ENCODE data around the gene ATXN7L3.

ATXN7L3 gene

GRCh38 chr17:44191369-44191768 lies 8.3 kb downstream of the ATXN7L3 start:
- Histone ChIP-seq H3K27me3 (ENCODE audit: insufficient read depth, low read length) (no peaks in the 10 kb centered on the region), H3K4me2 (ENCODE audit: low read length) (no peak overlapping the region), H3K4me3 (ENCODE audit: low read depth, low read length, poor library complexity, severe bottlenecking) (no peak overlapping the region), H2AFZ (ENCODE audit: low read length) (no peak overlapping the region), H3K79me2 (ENCODE audit: insufficient read depth, low read length) (0 out of 2 replicates have a peak, but pooled peaks cover 3% of the 10 kb centered on the region), H3K9ac (ENCODE audit: low read length) (no peak overlapping the region), H3K4me1 (ENCODE audit: insufficient read depth, low read length, severe bottlenecking) (peaks cover 13% of the 10 kb centered on the region), H3K36me3 (ENCODE audit: insufficient read depth, low read length) (peaks cover 68% of the 10 kb centered on the region), H4K20me1 (ENCODE audit: insufficient read depth, low read length) (no peaks in the 10 kb centered on the region), H3K9me3 (ENCODE audit: low read length) (no peaks in the 10 kb centered on the region), H3F3A (ENCODE audit: insufficient read depth, low read length) (no peaks in the 10 kb centered on the region), H3K9me2 (ENCODE audit: low read depth, low read length) (no peaks in the 10 kb centered on the region), H3K27ac (ENCODE audit: low read depth, low read length, poor library complexity, severe bottlenecking) (no peak overlapping the region)
- TF ChIP-seq EZH2 (IDR thresholded peaks at IDR 0.05; ENCODE audit: borderline replicate concordance, low read length): no peak
- TF ChIP-seq, protein P1, sequence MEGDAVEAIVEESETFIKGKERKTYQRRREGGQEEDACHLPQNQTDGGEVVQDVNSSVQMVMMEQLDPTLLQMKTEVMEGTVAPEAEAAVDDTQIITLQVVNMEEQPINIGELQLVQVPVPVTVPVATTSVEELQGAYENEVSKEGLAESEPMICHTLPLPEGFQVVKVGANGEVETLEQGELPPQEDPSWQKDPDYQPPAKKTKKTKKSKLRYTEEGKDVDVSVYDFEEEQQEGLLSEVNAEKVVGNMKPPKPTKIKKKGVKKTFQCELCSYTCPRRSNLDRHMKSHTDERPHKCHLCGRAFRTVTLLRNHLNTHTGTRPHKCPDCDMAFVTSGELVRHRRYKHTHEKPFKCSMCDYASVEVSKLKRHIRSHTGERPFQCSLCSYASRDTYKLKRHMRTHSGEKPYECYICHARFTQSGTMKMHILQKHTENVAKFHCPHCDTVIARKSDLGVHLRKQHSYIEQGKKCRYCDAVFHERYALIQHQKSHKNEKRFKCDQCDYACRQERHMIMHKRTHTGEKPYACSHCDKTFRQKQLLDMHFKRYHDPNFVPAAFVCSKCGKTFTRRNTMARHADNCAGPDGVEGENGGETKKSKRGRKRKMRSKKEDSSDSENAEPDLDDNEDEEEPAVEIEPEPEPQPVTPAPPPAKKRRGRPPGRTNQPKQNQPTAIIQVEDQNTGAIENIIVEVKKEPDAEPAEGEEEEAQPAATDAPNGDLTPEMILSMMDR (IDR thresholded peaks at IDR 0.05; ENCODE audit: low read length): no peak

- peaks cover 10% of the 10 kb centered on the region for H3K79me2 ChIP-seq (ENCODE audit: insufficient read depth, low read length)
- no peak overlapping the region for H3K4me2 ChIP-seq (ENCODE audit: low read length)
- no peaks in the 10 kb centered on the region for H3F3A ChIP-seq (ENCODE audit: insufficient read depth, low read length)
- H3K27ac ChIP-seq (ENCODE audit: low read depth, low read length, poor library complexity, severe bottlenecking): no peak overlapping the region
- no peak for TF ChIP-seq EZH2 (IDR thresholded peaks at IDR 0.05; ENCODE audit: borderline replicate concordance, low read length)
- TF ChIP-seq, protein P1 (IDR thresholded peaks at IDR 0.05; ENCODE audit: low read length): no peak
- H4K20me1 ChIP-seq (ENCODE audit: insufficient read depth, low read length): no peaks in the 10 kb centered on the region
- H3K9ac ChIP-seq (ENCODE audit: low read length): no peak overlapping the region
- H3K4me3 ChIP-seq (ENCODE audit: low read depth, low read length, poor library complexity, severe bottlenecking): no peak overlapping the region
- H3K9me3 ChIP-seq (ENCODE audit: low read length): no peaks in the 10 kb centered on the region
- H3K4me1 ChIP-seq (ENCODE audit: insufficient read depth, low read length, severe bottlenecking): peaks cover 16% of the 10 kb centered on the region
- no peaks in the 10 kb centered on the region for H3K27me3 ChIP-seq (ENCODE audit: insufficient read depth, low read length)
- H3K36me3 ChIP-seq (ENCODE audit: insufficient read depth, low read length): peaks cover 63% of the 10 kb centered on the region
- H2AFZ ChIP-seq (ENCODE audit: low read length): no peak overlapping the region
- no peaks in the 10 kb centered on the region for H3K9me2 ChIP-seq (ENCODE audit: low read depth, low read length)
Observed at GRCh38 chr17:44190481-44190880, 9.2 kb downstream of the ATXN7L3 start.

DNA sequence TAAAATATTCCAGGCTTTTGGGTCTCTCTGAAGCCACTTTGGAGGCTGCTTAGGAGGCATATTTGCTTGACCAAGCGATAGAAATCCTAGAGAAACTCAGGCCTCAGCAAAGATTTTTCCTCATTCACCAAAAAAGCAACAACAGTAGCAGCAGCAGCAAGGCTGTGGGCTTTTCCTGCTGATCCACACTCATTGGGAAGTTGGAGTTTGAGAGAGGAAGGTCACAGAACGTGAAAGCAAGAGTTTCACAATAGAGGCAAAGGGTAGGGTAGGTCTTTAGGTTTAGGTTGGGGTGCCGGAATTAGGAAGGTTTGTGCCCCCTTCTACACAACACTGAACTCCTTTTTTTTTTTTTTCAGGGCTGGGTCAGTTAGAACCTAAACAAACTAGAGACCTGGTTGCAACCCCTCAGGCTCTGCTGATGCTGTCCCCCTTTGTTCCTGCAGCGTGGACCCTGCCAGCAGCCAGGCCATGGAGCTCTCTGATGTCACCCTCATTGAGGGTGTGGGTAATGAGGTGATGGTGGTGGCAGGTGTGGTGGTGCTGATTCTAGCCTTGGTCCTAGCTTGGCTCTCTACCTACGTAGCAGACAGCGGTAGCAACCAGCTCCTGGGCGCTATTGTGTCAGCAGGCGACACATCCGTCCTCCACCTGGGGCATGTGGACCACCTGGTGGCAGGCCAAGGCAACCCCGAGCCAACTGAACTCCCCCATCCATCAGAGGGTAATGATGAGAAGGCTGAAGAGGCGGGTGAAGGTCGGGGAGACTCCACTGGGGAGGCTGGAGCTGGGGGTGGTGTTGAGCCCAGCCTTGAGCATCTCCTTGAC lies 10.9 kb downstream of the ATXN7L3 start:
- TF ChIP-seq, protein P1 (IDR thresholded peaks at IDR 0.05; ENCODE audit: low read length): no peak
- TF ChIP-seq EZH2 (IDR thresholded peaks at IDR 0.05; ENCODE audit: borderline replicate concordance, low read length): no peak
- Histone ChIP-seq H3K4me1 (ENCODE audit: insufficient read depth, low read length, severe bottlenecking) (peaks cover 32% of the 10 kb centered on the region), H3K9me2 (ENCODE audit: low read depth, low read length) (no peaks in the 10 kb centered on the region), H3K36me3 (ENCODE audit: insufficient read depth, low read length) (peaks cover 59% of the 10 kb centered on the region), H3K4me2 (ENCODE audit: low read length) (no peak overlapping the region; the same call in 1 of the 2 replicates), H3K4me3 (ENCODE audit: low read depth, low read length, poor library complexity, severe bottlenecking) (no peak overlapping the region), H3K79me2 (ENCODE audit: insufficient read depth, low read length) (peaks cover 26% of the 10 kb centered on the region), H3K27me3 (ENCODE audit: insufficient read depth, low read length) (no peaks in the 10 kb centered on the region), H3K9ac (ENCODE audit: low read length) (peak overlapping the region; percentile 91; the same call in 1 of the 2 replicates), H4K20me1 (ENCODE audit: insufficient read depth, low read length) (no peaks in the 10 kb centered on the region), H3K9me3 (ENCODE audit: low read length) (no peaks in the 10 kb centered on the region), H3K27ac (ENCODE audit: low read depth, low read length, poor library complexity, severe bottlenecking) (no peak overlapping the region), H2AFZ (ENCODE audit: low read length) (no peak overlapping the region), H3F3A (ENCODE audit: insufficient read depth, low read length) (no peaks in the 10 kb centered on the region)
